SK-N-SH (cell line): Measurements from ENCODE around the gene ACOXL. TPM values are rescaled to one million over a fixed set of nuclear protein-coding genes. Genes with fewer than 3 reads are reported as not detected.

Experiments
- CTCF ChIA-PET: fragments of 300-600, 350-600 bp; formaldehyde crosslinking; extraction: SDS; loops from one replicate; lab custom pipeline; 2021; lab: Yijun Ruan, JAX
- POLR2A ChIA-PET: fragments of 350-600 bp; sonication (Branson Sonifier 250); formaldehyde crosslinking; extraction: SDS; loops from one replicate; lab custom pipeline; 2020; ENCODE audit warnings: antibody characterized with exemption, inconsistent platforms; lab: Yijun Ruan, JAX
- DNase-seq: peaks from one replicate; pipeline ENCODE4 v3.0.0; 2012
- H2AFZ ChIP-seq: fragments of 200-600 bp; sonication (generic); 2 replicates; pipeline ENCODE4 v1.8.1; 2016; ENCODE audit warnings: antibody characterized with exemption, mild to moderate bottlenecking, low read depth
- H3F3A ChIP-seq: fragments of 200-600 bp; sonication (generic); replicated peaks from 2 replicates; pipeline ENCODE3; 2016; ENCODE audit warnings: antibody characterized with exemption, mild to moderate bottlenecking; ENCODE audit not compliant: insufficient read depth
- H3K27ac ChIP-seq, 2 experiments: fragments of 200-500 bp in 1 of 2; fragments of 200-600 bp in 1 of 2; sonication (Bioruptor generic) in 1 of 2; sonication (generic), shearing (Covaris generic) in 1 of 2; 2 replicates each; pipeline versions ENCODE4 v1.5.1 to v1.6.1; 2014 to 2016; ENCODE audit warnings: low read depth in 2 of 2, inconsistent platforms in 1 of 2, low read length in 1 of 2, mild to moderate bottlenecking in 1 of 2, mixed read lengths in 1 of 2
- H3K27me3 ChIP-seq: fragments of 200-600 bp; sonication (generic), shearing (Covaris generic); 2 replicates; pipeline ENCODE4 v1.6.1; 2016; ENCODE audit warnings: mixed run types; ENCODE audit not compliant: insufficient read depth
- H3K36me3 ChIP-seq, 2 experiments: fragments of 200-500 bp in 1 of 2; fragments of 200-600 bp in 1 of 2; sonication (Bioruptor generic) in 1 of 2; sonication (generic) in 1 of 2; replicated peaks in 1 of 2; 2 replicates each; pipeline versions ENCODE3 to v1.5.1; 2014 to 2016; ENCODE audit warnings: low read length in 1 of 2, mild to moderate bottlenecking in 1 of 2; ENCODE audit not compliant: insufficient read depth in 2 of 2, control insufficient read depth in 1 of 2
- H3K4me1 ChIP-seq, 2 experiments: fragments of 200-500 bp in 1 of 2; fragments of 200-600 bp in 1 of 2; sonication (Bioruptor generic) in 1 of 2; sonication (generic), shearing (Covaris generic) in 1 of 2; 2 replicates each; pipeline versions ENCODE4 v1.5.1 to v1.6.1; 2014 to 2016; ENCODE audit warnings: low read depth in 1 of 2, low read length in 1 of 2, mixed run types in 1 of 2; ENCODE audit not compliant: insufficient read depth in 2 of 2, control insufficient read depth in 1 of 2
- H3K4me2 ChIP-seq: fragments of 200-600 bp; sonication (generic), shearing (Covaris generic); 2 replicates; pipeline ENCODE4 v1.6.1; 2017; ENCODE audit warnings: mixed run types
- H3K4me3 ChIP-seq, 2 experiments: fragments of 200-500 bp in 1 of 2; fragments of 200-600 bp in 1 of 2; sonication (Bioruptor generic) in 1 of 2; sonication (generic), shearing (Covaris generic) in 1 of 2; 2 replicates each; pipeline versions ENCODE4 v1.5.1 to v1.8.1; 2014 to 2016; ENCODE audit warnings: low read depth in 2 of 2, inconsistent platforms in 1 of 2, low read length in 1 of 2, mild to moderate bottlenecking in 1 of 2, mixed read lengths in 1 of 2, moderate library complexity in 1 of 2
- H3K79me2 ChIP-seq: fragments of 200-600 bp; sonication (generic); 2 replicates; pipeline ENCODE4 v1.8.1; 2017; ENCODE audit warnings: mild to moderate bottlenecking; ENCODE audit not compliant: insufficient read depth
- H3K9ac ChIP-seq: fragments of 200-600 bp; sonication (generic); 2 replicates; pipeline ENCODE4 v1.6.1; 2017; ENCODE audit warnings: mixed run types
- H3K9me2 ChIP-seq: fragments of 200-600 bp; sonication (generic); 2 replicates; pipeline ENCODE4 v1.6.1; 2017; ENCODE audit warnings: mixed run types
- H3K9me3 ChIP-seq: fragments of 200-600 bp; sonication (generic); 2 replicates; pipeline ENCODE4 v1.6.1; 2017; ENCODE audit warnings: mixed run types, mild to moderate bottlenecking, moderate library complexity
- H4K20me1 ChIP-seq: fragments of 200-600 bp; sonication (generic); 2 replicates; pipeline ENCODE4 v1.6.1; 2017; ENCODE audit warnings: mild to moderate bottlenecking, mixed run types; ENCODE audit not compliant: insufficient read depth
- CTCF ChIP-seq: fragments of 200-600 bp; sonication (generic); IDR thresholded peaks from 2 replicates; pipeline ENCODE4 v1.6.1; 2017; ENCODE audit warnings: antibody characterized with exemption, mild to moderate bottlenecking, moderate library complexity
- FOSL2 ChIP-seq: IDR thresholded peaks from 2 replicates; pipeline ENCODE4 v1.4.0; 2012; ENCODE audit warnings: low read depth, mild to moderate bottlenecking, moderate library complexity, borderline replicate concordance
- FOXJ3 ChIP-seq: sonication (generic); formaldehyde crosslinking; IDR thresholded peaks from 2 replicates; pipeline ENCODE4 v1.5.1; 2020; ENCODE audit warnings: mild to moderate bottlenecking, missing genetic modification reagents
- FOXM1 ChIP-seq: IDR thresholded peaks from 2 replicates; pipeline ENCODE4 v1.4.0; 2012; ENCODE audit warnings: low read depth, mild to moderate bottlenecking
- GATA2 ChIP-seq: sonication (generic); formaldehyde crosslinking; IDR thresholded peaks from 2 replicates; pipeline ENCODE4 v1.5.0; 2020; ENCODE audit warnings: mild to moderate bottlenecking, missing genetic modification reagents
- IRF3 ChIP-seq: fragments of 150-350 bp; IDR thresholded peaks from 2 replicates; pipeline ENCODE4 v1.6.1; 2016; ENCODE audit warnings: mild to moderate bottlenecking, low read depth, low read length
- MEF2A ChIP-seq: IDR thresholded peaks from 2 replicates; pipeline ENCODE4 v1.4.0; 2012; ENCODE audit warnings: low read depth, borderline replicate concordance
- PBX3 ChIP-seq: IDR thresholded peaks from 2 replicates; pipeline ENCODE4; 2012
- RAD21 ChIP-seq: IDR thresholded peaks from 2 replicates; pipeline ENCODE4 v1.6.1; 2012; ENCODE audit warnings: mild to moderate bottlenecking, low read length
- RXRA ChIP-seq: IDR thresholded peaks from 2 replicates; pipeline ENCODE4 v1.4.0; 2012; ENCODE audit warnings: low read depth, mild to moderate bottlenecking, borderline replicate concordance
- SMC3 ChIP-seq: IDR thresholded peaks from 2 replicates; pipeline ENCODE4 v1.6.1; 2012; ENCODE audit warnings: low read depth, low read length, improper control_type of control experiment
- TAF1 ChIP-seq: IDR thresholded peaks from 2 replicates; pipeline ENCODE4 v1.6.1; 2012; ENCODE audit warnings: low read depth, mild to moderate bottlenecking, low read length, moderate library complexity, borderline replicate concordance
- TEAD4 ChIP-seq: IDR thresholded peaks from 2 replicates; pipeline ENCODE4 v1.4.0; 2012; ENCODE audit warnings: mild to moderate bottlenecking, borderline replicate concordance; ENCODE audit not compliant: insufficient read depth
- USF1 ChIP-seq: IDR thresholded peaks from 2 replicates; pipeline ENCODE4 v1.4.0; 2012; ENCODE audit warnings: low read depth, borderline replicate concordance
- WGBS: methylation state at CpG from one replicate; pipeline ENCODE4 v1.1.6; 2017; ENCODE audit warnings: low lambda C conversion rate; 5-methylcytosine and 5-hydroxymethylcytosine counted together
- polyA plus RNA-seq, 3 experiments: library from polyadenylated mRNA; depleted of rRNA; stranded (reverse); fragments of >200 nt; gene quantifications; 2 replicates each; pipeline ENCODE4 v1.2.3, GENCODE V29; 2012

The ACOXL gene
- polyA plus RNA-seq, 1 of the 3 experiments (the other 2 are of a cell fraction): not detected

- Histone ChIP-seq H3K27me3 (no peaks in the 10 kb centered on the region; the same call in 1 of the 2 replicates), H3K9me3 (no peaks in the 10 kb centered on the region), H3K4me3 (no peak overlapping the region), H3K4me2 (no peak overlapping the region), H3K36me3 (no peaks in the 10 kb centered on the region), H3K9ac (no peak overlapping the region), H3K4me1 (no peaks in the 10 kb centered on the region), H2AFZ (no peak overlapping the region), H3K27ac (no peak overlapping the region), H3K79me2 (no peaks in the 10 kb centered on the region), H3F3A (no peaks in the 10 kb centered on the region), H4K20me1 (no peaks in the 10 kb centered on the region), H3K9me2 (no peaks in the 10 kb centered on the region)
- TF ChIP-seq RAD21 (no peak), FOXM1 (no peak), USF1 (no peak), IRF3 (no peak), PBX3 (no peak), TEAD4 (no peak), RXRA (no peak), FOSL2 (no peak), MEF2A (no peak), FOXJ3 (CRISPR knock-in tag) (no peak), SMC3 (no peak), TAF1 (no peak), CTCF (no peak), GATA2 (CRISPR knock-in tag) (no peak)
- ChIA-PET CTCF (interaction anchor here (0.6 kb wide), 1 partner anchor 17 kb away, joined by 3 read pairs; no protein-coding TSS in a partner anchor), POLR2A (no interaction called here)
- DNase-seq: no peak
- WGBS: 50% methylated on average over 8 of the region's 10 CpGs
These were observed 247.3 kb downstream of the ACOXL start for GRCh38 chr2:110979471-110980338.
